Brain microvascular endothelial cell (primary cell): ENCODE measurements around the gene CFDP1.

Experiments used
- DNase-seq: peaks from one replicate; pipeline ENCODE4 v3.0.0-alpha.2; 2020
- H3K27ac ChIP-seq: fragments of 250-450 bp; sonication (Bioruptor Pico); 2 replicates; pipeline ENCODE4 v1.5.1; 2020; ENCODE audit warnings: mild to moderate bottlenecking, moderate library complexity
- H3K27me3 ChIP-seq: fragments of 250-450 bp; sonication (Bioruptor Pico); replicated peaks from 2 replicates; pipeline ENCODE4 v1.5.1; 2020; ENCODE audit warnings: mild to moderate bottlenecking
- H3K36me3 ChIP-seq: fragments of 250-450 bp; sonication (Bioruptor Pico); replicated peaks from 2 replicates; pipeline ENCODE4 v1.5.1; 2020; ENCODE audit warnings: mild to moderate bottlenecking
- H3K4me3 ChIP-seq: 2 replicates; pipeline ENCODE4 v1.5.1; 2011; ENCODE audit warnings: low read depth, mild to moderate bottlenecking, control low read depth, low read length, moderate library complexity
- CTCF ChIP-seq: IDR thresholded peaks from 2 replicates; pipeline ENCODE4 v1.5.1; 2011; ENCODE audit warnings: low read depth, mild to moderate bottlenecking, moderate library complexity, low read length, control low read depth, inconsistent platforms; ENCODE audit errors: missing control alignments
- in situ Hi-C: cut with HindIII; loops from 2 replicates; pipeline ENCODE4 v1.10.0; 2017; ENCODE audit warnings: low sequenced_read_pairs, low pct_ligation_motif_present

CFDP1 gene

GRCh38 chr16:75263963-75264445, 169.3 kb downstream of the CFDP1 start:
- peaks cover 15% of the 10 kb centered on the region for H3K36me3 ChIP-seq
- H3K27ac ChIP-seq = peak overlapping the region; percentile 92
- peak overlapping the region; percentile 94 for H3K4me3 ChIP-seq
- TF ChIP-seq CTCF = no peak
- no peaks in the 10 kb centered on the region for H3K27me3 ChIP-seq
- in situ Hi-C loops = no loop called here
- DNase-seq = no peak

- TF ChIP-seq CTCF = no peak
- no peak for DNase-seq
- in situ Hi-C loops = no loop called here
- Histone ChIP-seq H3K36me3 (peaks cover 15% of the 10 kb centered on the region), H3K27me3 (no peaks in the 10 kb centered on the region), H3K27ac (no peak overlapping the region), H3K4me3 (peak overlapping the region; percentile 94)
Observed at GRCh38 chr16:75263291-75263962, 169.9 kb downstream of the CFDP1 start.

- DNase-seq = no peak
- TF ChIP-seq CTCF = no peak
- no peak overlapping the region for H3K4me3 ChIP-seq
- in situ Hi-C loops = no loop called here
- H3K36me3 ChIP-seq = peaks cover 15% of the 10 kb centered on the region
- H3K27me3 ChIP-seq = no peaks in the 10 kb centered on the region
- no peak overlapping the region for H3K27ac ChIP-seq
Observed at GRCh38 chr16:75262800-75263127, 170.5 kb downstream of the CFDP1 start.

DNA sequence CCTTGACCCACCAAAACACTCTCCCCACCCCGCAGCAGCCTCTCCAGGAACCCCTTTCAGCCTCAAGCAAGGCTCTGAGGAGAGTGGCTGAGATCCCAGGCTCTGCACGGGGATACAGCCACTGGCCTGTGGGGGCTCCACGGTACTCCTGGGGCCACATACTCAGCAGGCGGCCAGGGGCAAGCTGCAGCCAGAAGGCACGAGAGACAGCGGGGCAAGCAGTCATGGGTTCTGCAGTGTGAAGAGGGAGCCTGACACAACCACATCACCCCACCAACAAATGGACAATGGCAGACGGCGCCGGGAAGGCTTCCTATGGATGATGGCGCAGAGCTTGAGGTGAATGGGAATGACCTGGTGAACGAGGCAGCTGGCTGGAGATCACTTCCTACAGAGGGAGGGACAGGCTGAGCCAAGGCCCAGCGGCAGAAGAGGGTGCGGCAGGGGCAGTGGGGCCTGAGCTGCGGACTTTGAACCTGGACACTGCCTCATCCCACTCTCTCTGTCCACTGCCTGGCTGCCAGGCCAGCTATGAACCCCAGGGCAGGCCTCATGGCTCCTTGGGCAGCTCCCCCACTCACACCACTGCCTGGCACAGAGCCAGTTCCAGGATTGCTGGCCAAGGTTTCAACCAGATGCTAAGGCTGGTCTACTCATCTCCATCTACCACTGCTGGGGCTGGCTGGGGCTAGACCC, 171.1 kb downstream of the CFDP1 start:
- in situ Hi-C loops = no loop called here
- Histone ChIP-seq H3K27ac (no peak overlapping the region), H3K36me3 (peaks cover 15% of the 10 kb centered on the region), H3K27me3 (no peaks in the 10 kb centered on the region), H3K4me3 (no peak overlapping the region)
- DNase-seq = no peak
- no peak for TF ChIP-seq CTCF

DNA sequence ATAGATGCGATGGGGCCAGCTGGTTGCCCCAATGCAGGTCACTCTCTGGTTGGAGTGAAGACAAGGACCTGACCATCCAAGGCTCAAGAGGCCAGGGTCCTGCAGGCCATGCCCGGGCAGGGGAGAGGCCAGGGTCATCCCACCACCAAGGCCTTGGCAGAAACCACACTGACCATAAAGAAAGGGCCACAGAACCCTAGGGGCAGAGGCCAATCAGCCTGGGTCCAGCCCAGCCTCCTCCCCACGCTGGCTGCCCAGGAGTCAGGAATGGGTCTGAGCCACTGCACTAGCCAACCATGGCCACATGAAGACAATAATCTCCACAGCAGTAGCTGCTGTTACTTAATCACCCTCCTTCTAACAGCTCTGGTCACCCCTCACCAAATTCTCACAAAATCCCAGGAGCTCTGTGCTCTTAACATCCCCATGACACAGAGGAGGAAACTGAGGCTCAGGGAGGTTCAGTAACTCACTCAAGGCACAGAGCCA, 171.7 kb downstream of the CFDP1 start:
- TF ChIP-seq CTCF = no peak
- no peak for DNase-seq
- Histone ChIP-seq H3K27me3 (no peaks in the 10 kb centered on the region), H3K27ac (no peak overlapping the region), H3K4me3 (no peak overlapping the region), H3K36me3 (peaks cover 15% of the 10 kb centered on the region)
- in situ Hi-C loops = no loop called here
